ENCODE data around the gene ESRRB.

Gene ESRRB

GRCh38 chr14:76375947-76376404 lies at the start of gene ESRRB:
TSS of gene ESRRB (plus strand) at chr14:76376137. CDS start at chr14:76376402, 265 bp downstream.
- DNase-seq (ENCODE audit: low read depth): no peak

- no peak for DNase-seq (ENCODE audit: low read depth)
Observed at GRCh38 chr14:76326918-76327689, 48.8 kb upstream of the ESRRB start.

GRCh38 chr14:76328457-76329137 lies 47.3 kb upstream of the ESRRB start:
- no peak for DNase-seq (ENCODE audit: low read depth)

- DNase-seq (ENCODE audit: low read depth): no peak
Observed at GRCh38 chr14:76329154-76329928, 46.6 kb upstream of the ESRRB start.

- DNase-seq (ENCODE audit: low read depth): no peak
Observed at GRCh38 chr14:76329951-76330350, 46.0 kb upstream of the ESRRB start.

- DNase-seq (ENCODE audit: low read depth): no peak
Observed at GRCh38 chr14:76330411-76331327, 45.3 kb upstream of the ESRRB start.

GRCh38 chr14:76331328-76332011 lies 44.5 kb upstream of the ESRRB start:
- no peak for DNase-seq (ENCODE audit: low read depth)

- no peak for DNase-seq (ENCODE audit: low read depth)
Observed at GRCh38 chr14:76333664-76334063, 42.3 kb upstream of the ESRRB start.

GRCh38 chr14:76334316-76334715 lies 41.6 kb upstream of the ESRRB start:
- DNase-seq (ENCODE audit: low read depth): no peak

- DNase-seq (ENCODE audit: low read depth): no peak
Observed at GRCh38 chr14:76336876-76337275, 39.1 kb upstream of the ESRRB start.

GRCh38 chr14:76337635-76338545 lies 38.0 kb upstream of the ESRRB start:
- no peak for DNase-seq (ENCODE audit: low read depth)

GRCh38 chr14:76339728-76340615 lies 36.0 kb upstream of the ESRRB start:
- DNase-seq (ENCODE audit: low read depth): no peak

- no peak for DNase-seq (ENCODE audit: low read depth)
Observed at GRCh38 chr14:76343386-76343785, 32.6 kb upstream of the ESRRB start.

- no peak for DNase-seq (ENCODE audit: low read depth)
Observed at GRCh38 chr14:76346391-76347160, 29.4 kb upstream of the ESRRB start.

- no peak for DNase-seq (ENCODE audit: low read depth)
Observed at GRCh38 chr14:76348898-76349297, 27.0 kb upstream of the ESRRB start.

GRCh38 chr14:76349993-76350392 lies 25.9 kb upstream of the ESRRB start:
- no peak for DNase-seq (ENCODE audit: low read depth)

GRCh38 chr14:76350671-76351070 lies 25.3 kb upstream of the ESRRB start:
- DNase-seq (ENCODE audit: low read depth): no peak

GRCh38 chr14:76351941-76352340 lies 24.0 kb upstream of the ESRRB start:
- DNase-seq (ENCODE audit: low read depth): no peak
